ENCODE results near the gene EIF5A.
A peak's percentile ranks its signal among the peaks of the same experiment; 100 is the strongest.

EIF5A gene

GRCh38 chr17:7355573-7355972 lies 48.1 kb downstream of the EIF5A start:
- no peak for DNase-seq (ENCODE audit: low read depth)

GRCh38 chr17:7356072-7356549 lies 48.7 kb downstream of the EIF5A start:
- DNase-seq (ENCODE audit: low read depth), result peak; percentile 76

GRCh38 chr17:7356756-7357155 lies 49.3 kb downstream of the EIF5A start:
- no peak for DNase-seq (ENCODE audit: low read depth)

GRCh38 chr17:7357381-7357780 lies 50.0 kb downstream of the EIF5A start:
- DNase-seq (ENCODE audit: low read depth), result no peak

- DNase-seq (ENCODE audit: low read depth), result no peak
Measured at GRCh38 chr17:7361906-7362305, 54.5 kb downstream of the EIF5A start.
